SH-SY5Y (cell line): Measurements from ENCODE around the gene NECAB2.

Experiments used
- GATA2 ChIP-seq: IDR thresholded peaks from 2 replicates; pipeline ENCODE4 v1.6.1; 2011; ENCODE audit warnings: mild to moderate bottlenecking, low read depth, low read length
- GATA3 ChIP-seq: IDR thresholded peaks from 2 replicates; pipeline ENCODE4 v1.6.1; 2011; ENCODE audit warnings: low read depth, mild to moderate bottlenecking, low read length, moderate library complexity

Gene NECAB2

DNA sequence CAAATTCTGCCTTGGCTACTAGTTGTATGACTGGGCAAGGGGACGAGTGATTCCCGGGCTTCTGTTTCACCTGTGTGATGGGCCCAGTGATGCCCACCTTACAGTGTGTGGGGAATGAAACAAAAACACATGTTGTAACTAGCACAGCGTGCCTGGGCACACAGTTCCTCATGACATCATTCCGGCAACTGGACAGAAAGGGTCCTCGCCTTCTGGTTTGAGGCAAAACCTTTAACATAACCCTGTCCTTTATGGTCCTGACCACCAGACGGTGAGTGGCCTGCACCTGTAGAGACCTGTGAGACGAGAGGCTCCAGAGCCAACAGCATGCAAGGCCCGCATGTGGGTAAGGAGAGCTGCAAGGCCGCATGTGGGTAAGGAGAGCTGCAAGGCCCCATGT lies 82.3 kb downstream of the NECAB2 start:
- TF ChIP-seq GATA2 (no peak), GATA3 (no peak)

GRCh38 chr16:84052071-84052622 lies 84.1 kb downstream of the NECAB2 start:
- TF ChIP-seq GATA3 = no peak
- no peak for TF ChIP-seq GATA2
